Motor neuron (in vitro differentiated cells): Measurements from ENCODE around the gene ZNF334. TPM values are rescaled to one million over a fixed set of nuclear protein-coding genes. Genes with fewer than 3 reads are reported as not detected.

Source experiments
- ATAC-seq, 8 experiments: fragments of 200-7000 bp; cut with Tn5 transposase; replicated peaks in 6 of 8; 2 replicates each; pipeline ENCODE4 v1.8.0; 2021; ENCODE audit warnings: mild to moderate bottlenecking in 8 of 8, moderate library complexity in 8 of 8
- H3K27ac ChIP-seq, 2 donors: fragments of 250-450 bp; sonication (Bioruptor Pico); 2 replicates each; pipeline ENCODE4 v1.9.0; 2021; ENCODE audit warnings: antibody characterized with exemption in 2 of 2, mild to moderate bottlenecking in 2 of 2, moderate library complexity in 1 of 2
- H3K4me1 ChIP-seq, 2 donors: fragments of 250-450 bp; sonication (Bioruptor Pico); replicated peaks in 1 of 2; 2 replicates each; pipeline ENCODE4 v1.6.1; 2021; ENCODE audit warnings: antibody characterized with exemption in 2 of 2, mild to moderate bottlenecking in 2 of 2, moderate library complexity in 1 of 2
- H3K4me3 ChIP-seq, 5 donors: fragments of 250-450 bp; sonication (Bioruptor Pico); 2 replicates each; pipeline ENCODE4 v1.9.0; 2021; ENCODE audit warnings: antibody characterized with exemption in 5 of 5, mild to moderate bottlenecking in 5 of 5, moderate library complexity in 4 of 5
- whole genome bisulfite sequencing, 10 experiments: fragments of 450-650 bp; shearing (Covaris generic); methylation state at CpG; one replicate each; pipeline ENCODE4 v1.0.0; 2022; 5-methylcytosine and 5-hydroxymethylcytosine counted together
- in situ Hi-C, 9 experiments: fragments of 400-800 bp; cut with MboI; loops; one replicate each; pipeline ENCODE4 v1.15.0; 2021; ENCODE audit warnings: low sequenced_read_pairs in 9 of 9, low pct_unique_long_range_greater_than_20kb in 2 of 9; ENCODE audit not compliant: unreplicated experiment in 9 of 9
- total RNA-seq, 8 experiments: library from RNA; unstranded; fragments of 300-600 nt; gene quantifications; 2 replicates each; pipeline versions ENCODE4 v1.2.3 to v1.2.4, GENCODE V29; 2022

ZNF334 gene
- total RNA-seq, 8 experiments from 2014 or later, result 4.0 to 18.2 (median 11.0) TPM

- Histone ChIP-seq H3K4me3 (no peak overlapping the region), H3K4me1 (peaks cover 0 to 3% of the 10 kb centered on the region in 2 donors), H3K27ac (no peak overlapping the region)
- ATAC-seq, result no peak
- 0 to 67% (median 30%) methylated on average over 1 of the region's 1 CpG; no CpG with 5 or more reads in 6 of the 10 experiments for WGBS, 10 experiments
- in situ Hi-C loops, result no loop called here
Measured at GRCh38 chr20:46543959-46544358, 30.6 kb upstream of the ZNF334 start.

GRCh38 chr20:46543033-46543432 is 29.7 kb upstream of the ZNF334 start:
- no peak for ATAC-seq
- Histone ChIP-seq H3K4me3 (no peak overlapping the region), H3K4me1 (peaks cover 0 to 3% of the 10 kb centered on the region in 2 donors), H3K27ac (no peak overlapping the region)
- 12 to 92% (median 73%) methylated on average over 2 to 4 of the region's 4 CpGs; no CpG with 5 or more reads in 1 of the 10 experiments for WGBS, 10 experiments
- in situ Hi-C loops, result no loop called here

- in situ Hi-C loops, result no loop called here
- H3K4me3 ChIP-seq, result no peak overlapping the region
- peaks cover 0 to 3% of the 10 kb centered on the region in 2 donors for H3K4me1 ChIP-seq
- WGBS, 10 experiments, result 45 to 100% (median 79%) methylated on average over 1 to 15 of the region's 36 CpGs
- no peak for ATAC-seq
- H3K27ac ChIP-seq, result no peak overlapping the region
Measured at GRCh38 chr20:46541229-46541935, 28.0 kb upstream of the ZNF334 start.

- Histone ChIP-seq H3K27ac (no peak overlapping the region), H3K4me3 (no peak overlapping the region), H3K4me1 (no peaks in the 10 kb centered on the region)
- no peak for ATAC-seq
- in situ Hi-C loops, result no loop called here
- WGBS, 10 experiments, result 57 to 79% (median 76%) methylated on average over 1 to 2 of the region's 2 CpGs; no CpG with 5 or more reads in 6 of the 10 experiments
Measured at GRCh38 chr20:46539113-46539512, 25.8 kb upstream of the ZNF334 start.

- Histone ChIP-seq H3K4me3 (no peak overlapping the region), H3K27ac (no peak overlapping the region), H3K4me1 (peaks cover 3 to 9% of the 10 kb centered on the region in 2 donors)
- 30 to 100% (median 77%) methylated on average over 2 to 4 of the region's 4 CpGs; no CpG with 5 or more reads in 6 of the 10 experiments for WGBS, 10 experiments
- in situ Hi-C loops, result no loop called here
- no peak for ATAC-seq
Measured at GRCh38 chr20:46530640-46531039, 17.3 kb upstream of the ZNF334 start.

- no peak for ATAC-seq
- in situ Hi-C loops, result loop anchor here in 1 of 9 experiments (25.0 kb wide), 1 partner anchor 163 kb away; the partner anchor contains the start of gene TP53RK
- Histone ChIP-seq H3K4me3 (no peak overlapping the region), H3K4me1 (peaks cover 2 to 3% of the 10 kb centered on the region in 2 donors), H3K27ac (no peak overlapping the region)
- 0 to 100% (median 47%) methylated on average over 1 to 2 of the region's 2 CpGs; no CpG with 5 or more reads in 2 of the 10 experiments for WGBS, 10 experiments
Measured at GRCh38 chr20:46523696-46524328, 10.5 kb upstream of the ZNF334 start.

GRCh38 chr20:46523108-46523507 is 9.7 kb upstream of the ZNF334 start:
- Histone ChIP-seq H3K4me1 (peaks cover 2 to 3% of the 10 kb centered on the region in 2 donors), H3K4me3 (no peak overlapping the region), H3K27ac (no peak overlapping the region)
- 0 to 83% (median 62%) methylated on average over 1 to 5 of the region's 5 CpGs for WGBS, 10 experiments
- ATAC-seq, result no peak
- in situ Hi-C loops, result loop anchor here in 1 of 9 experiments (25.0 kb wide), 1 partner anchor 164 kb away; the partner anchor contains the start of gene TP53RK

- in situ Hi-C loops, result loop anchor here in 1 of 9 experiments (25.0 kb wide), 1 partner anchor 166 kb away; the partner anchor contains the start of gene TP53RK
Measured at GRCh38 chr20:46520976-46521579, 7.7 kb upstream of the ZNF334 start.

GRCh38 chr20:46520540-46520939 is 7.2 kb upstream of the ZNF334 start:
- in situ Hi-C loops, result loop anchor here in 1 of 9 experiments (25.0 kb wide), 1 partner anchor 167 kb away; the partner anchor contains the start of gene TP53RK
- H3K4me3 ChIP-seq, result no peak overlapping the region
- 8 to 100% (median 80%) methylated on average over 1 to 3 of the region's 4 CpGs; no CpG with 5 or more reads in 2 of the 10 experiments for WGBS, 10 experiments
- peaks cover 2 to 3% of the 10 kb centered on the region in 2 donors for H3K4me1 ChIP-seq
- peak in 1 of 8 experiments; percentile 7 for ATAC-seq
- no peak overlapping the region for H3K27ac ChIP-seq

More at GRCh38 chr20:46520976-46521579, 7.7 kb upstream of the ZNF334 start:
- Histone ChIP-seq H3K4me1 (peaks cover 2 to 3% of the 10 kb centered on the region in 2 donors), H3K27ac (no peak overlapping the region), H3K4me3 (no peak overlapping the region)
- peak; percentile 75 to 97 (median 80) for ATAC-seq
- WGBS, 10 experiments, result 0 to 60% (median 0%) methylated on average over 1 to 2 of the region's 4 CpGs; no CpG with 5 or more reads in 3 of the 10 experiments

- peak in 3 of 8 experiments; percentile 68 to 88 (median 78) for ATAC-seq
- in situ Hi-C loops, result loop anchor here in 1 of 9 experiments (25.0 kb wide), 1 partner anchor 168 kb away; the partner anchor contains the start of gene TP53RK
- H3K4me1 ChIP-seq, result peaks cover 2 to 3% of the 10 kb centered on the region in 2 donors
- no peak overlapping the region for H3K27ac ChIP-seq
- WGBS, 10 experiments, result 0 to 100% (median 34%) methylated on average over 1 to 2 of the region's 3 CpGs; no CpG with 5 or more reads in 2 of the 10 experiments
- no peak overlapping the region for H3K4me3 ChIP-seq
Measured at GRCh38 chr20:46519471-46520068, 6.2 kb upstream of the ZNF334 start.

- peaks cover 0 to 6% of the 10 kb centered on the region in 2 donors for H3K4me1 ChIP-seq
- 44 to 100% (median 84%) methylated on average over 1 to 2 of the region's 2 CpGs; no CpG with 5 or more reads in 4 of the 10 experiments for WGBS, 10 experiments
- H3K27ac ChIP-seq, result no peak overlapping the region
- in situ Hi-C loops, result loop anchor here in 1 of 9 experiments (25.0 kb wide), 1 partner anchor 178 kb away; the partner anchor contains the start of gene TP53RK
- no peak overlapping the region for H3K4me3 ChIP-seq
- ATAC-seq, result no peak
Measured at GRCh38 chr20:46509523-46509922, 3.8 kb downstream of the ZNF334 start.

GRCh38 chr20:46507760-46508407 is 5.5 kb downstream of the ZNF334 start:
- H3K4me3 ChIP-seq, result no peak overlapping the region
- ATAC-seq, result no peak
- no peak overlapping the region for H3K27ac ChIP-seq
- 43 to 96% (median 90%) methylated on average over 3 to 4 of the region's 4 CpGs; no CpG with 5 or more reads in 2 of the 10 experiments for WGBS, 10 experiments
- peaks cover 0 to 6% of the 10 kb centered on the region in 2 donors for H3K4me1 ChIP-seq
- in situ Hi-C loops, result loop anchor here in 1 of 9 experiments (25.0 kb wide), 1 partner anchor 179 kb away; the partner anchor contains the start of gene TP53RK
